Measurements from ENCODE around the gene UBR3.

DNA sequence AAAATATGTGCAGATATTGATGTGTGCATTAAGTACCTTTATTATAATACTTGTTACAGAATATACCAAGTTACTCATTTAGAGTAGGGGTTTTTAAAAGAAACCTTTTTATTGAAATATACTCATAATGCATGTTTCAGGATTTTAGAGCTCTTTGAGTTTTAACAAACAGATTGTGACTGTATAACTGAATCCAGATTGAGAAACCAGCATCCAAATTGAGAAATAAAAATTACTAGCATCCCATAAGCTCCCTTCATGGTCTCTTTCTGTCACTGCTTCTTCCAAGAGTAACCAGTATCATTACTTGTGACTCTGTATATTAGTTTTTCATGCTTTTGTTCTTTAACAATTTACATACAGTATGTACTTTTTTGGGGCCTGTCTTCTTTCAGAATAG is 156.9 kb downstream of the UBR3 start:
- TF ChIP-seq SMAD4 (CRISPR knock-in tag; IDR thresholded peaks at IDR 0.05) (no peak), SMAD3 (CRISPR knock-in tag; IDR thresholded peaks at IDR 0.05; ENCODE audit: borderline replicate concordance) (no peak), GABPB1 (CRISPR knock-in tag; IDR thresholded peaks at IDR 0.05) (no peak)

Measured in WTC11 (cell line).